H1 (cell line): ENCODE results near the gene AMH. TPM values are rescaled to one million over a fixed set of nuclear protein-coding genes. Genes with fewer than 3 reads are reported as not detected.

Source experiments
- CHD7 ChIP-seq: fragments of 300-600 bp; sonication (generic); IDR thresholded peaks from 2 replicates; pipeline ENCODE4 v1.7.1; 2012; ENCODE audit warnings: low read length, moderate library complexity, mild to moderate bottlenecking, inconsistent platforms; ENCODE audit not compliant: insufficient replicate concordance
- CTBP2 ChIP-seq: IDR thresholded peaks from 2 replicates; pipeline ENCODE4 v1.7.0; 2011; ENCODE audit warnings: borderline replicate concordance, mild to moderate bottlenecking, moderate library complexity, mixed read lengths, low read length; ENCODE audit not compliant: insufficient read depth, insufficient read length
- HDAC6 ChIP-seq: IDR thresholded peaks from one replicate; pipeline ENCODE4 v1.7.1; 2012; ENCODE audit warnings: low read depth, mild to moderate bottlenecking, inconsistent platforms, low read length, moderate library complexity
- NRF1 ChIP-seq: IDR thresholded peaks from 2 replicates; pipeline ENCODE4 v1.6.1; 2011; ENCODE audit warnings: mild to moderate bottlenecking, low read depth, low read length, improper control_type of control experiment
- RNF2 ChIP-seq: fragments of 200-900, 300-1000 bp; sonication (generic); IDR thresholded peaks from 2 replicates; pipeline ENCODE4 v1.7.1; 2016; ENCODE audit warnings: borderline replicate concordance, low read depth, mild to moderate bottlenecking, antibody characterized with exemption, low read length; ENCODE audit not compliant: poor library complexity, severe bottlenecking; ENCODE audit errors: missing control alignments
- SP2 ChIP-seq: IDR thresholded peaks from 2 replicates; pipeline ENCODE4 v1.6.1; 2012; ENCODE audit warnings: mild to moderate bottlenecking, low read length, inconsistent platforms
- USF2 ChIP-seq: IDR thresholded peaks from 2 replicates; pipeline ENCODE4 v1.6.1; 2011; ENCODE audit warnings: low read length, improper control_type of control experiment
- polyA plus RNA-seq, 7 experiments: library from polyadenylated mRNA; depleted of rRNA in 3 of 7; stranded (reverse) in 5 of 7; unstranded in 2 of 7; fragments of >200 nt in 5 of 7; fragments of 200-250 nt in 2 of 7; gene quantifications; 1 replicate in 5 of 7; 2 replicates in 1 of 7; 4 replicates in 1 of 7; pipeline versions ENCODE4 v1.2.1 to v1.2.3, GENCODE V29; 2011 to 2013; ENCODE audit warnings: missing spikeins in 2 of 7, mixed read lengths in 2 of 7
- total RNA-seq: library from RNA; stranded (reverse); fragmentation: NEBNext Ultra II Directional; extraction: Animal tissue kit (Norgen Biotek cat#: 25700); gene quantifications from 2 replicates; pipeline ENCODE4 v1.2.1, GENCODE V29; 2021

AMH gene
- total and polyA plus RNA-seq, 2 of the 8 experiments (the other 6 are each of a cell fraction or from before 2014, with no cell fraction given): 10.5 to 15.4 TPM

- TF ChIP-seq CHD7: no peak
- TF ChIP-seq NRF1: 0 out of 2 replicates have a peak, but pooled peaks have one; percentile 26
- TF ChIP-seq USF2: no peak
- no peak for TF ChIP-seq SP2
- TF ChIP-seq CTBP2: no peak
- TF ChIP-seq RNF2: no peak
- TF ChIP-seq HDAC6: no peak
These were observed 24.4 kb downstream of the AMH start (continued) for GRCh38 chr19:2273356-2274184.
